SU-DHL-6 (cell line): ENCODE data around the gene TBC1D23.

Source experiments
- CTCF ChIP-seq: fragments of 200-600 bp; sonication (generic); IDR thresholded peaks from one replicate; pipeline ENCODE4 v1.5.1; 2017; ENCODE audit warnings: antibody characterized with exemption, mild to moderate bottlenecking, low read length, moderate library complexity; ENCODE audit not compliant: insufficient read depth, poor library complexity, severe bottlenecking
- EZH2phosphoT487 ChIP-seq: fragments of 200-600 bp; sonication (generic), shearing (Covaris generic); conservative IDR thresholded peaks from 2 replicates; pipeline ENCODE4 v1.6.1; 2018; ENCODE audit warnings: mild to moderate bottlenecking, antibody characterized with exemption, low read length, moderate library complexity, mixed read lengths

DNA sequence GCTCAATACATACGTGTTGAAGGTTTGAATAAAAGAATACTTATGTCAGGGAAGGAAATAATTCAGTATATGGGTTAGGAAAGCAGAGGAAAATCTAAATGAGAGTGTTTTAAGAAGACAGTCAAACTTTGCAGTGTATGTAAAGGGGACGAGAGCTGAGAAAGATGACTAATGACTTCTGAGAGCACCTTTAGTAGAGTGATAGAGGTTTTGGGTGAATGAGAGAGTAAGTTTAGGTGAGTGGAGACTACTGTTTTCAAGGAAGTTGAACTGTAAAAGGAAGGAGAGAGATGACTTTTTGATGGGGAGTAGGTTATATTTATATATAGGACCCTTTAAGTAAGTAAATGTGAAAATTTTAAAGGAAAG is 9.4 kb downstream of the TBC1D23 start:
- TF ChIP-seq CTCF (no peak), EZH2phosphoT487 (no peak)
